HG03175 (cell line): ENCODE measurements around the gene HOXB9.

ENCODE experiments used
- ATAC-seq: cut with Tn5 transposase; IDR thresholded peaks from one replicate; pipeline ENCODE4 v1.9.1; 2021; ENCODE audit warnings: mild to moderate bottlenecking, moderate library complexity; ENCODE audit not compliant: unreplicated experiment

Gene HOXB9

GRCh38 chr17:48588528-48588927 is 37.6 kb downstream of the HOXB9 start:
- ATAC-seq = no peak

GRCh38 chr17:48588074-48588415 is 38.1 kb downstream of the HOXB9 start:
- no peak for ATAC-seq

- ATAC-seq = no peak
Observed at GRCh38 chr17:48587276-48588073, 38.7 kb downstream of the HOXB9 start.

- ATAC-seq = no peak
Observed at GRCh38 chr17:48586355-48587258, 39.6 kb downstream of the HOXB9 start.

GRCh38 chr17:48584223-48584741 is 41.9 kb downstream of the HOXB9 start:
- no peak for ATAC-seq

- ATAC-seq = no peak
Observed at GRCh38 chr17:48583708-48584222, 42.4 kb downstream of the HOXB9 start.

GRCh38 chr17:48582750-48583069 is 43.4 kb downstream of the HOXB9 start:
- no peak for ATAC-seq

- ATAC-seq = no peak
Observed at GRCh38 chr17:48579760-48580554, 46.2 kb downstream of the HOXB9 start.

- no peak for ATAC-seq
Observed at GRCh38 chr17:48579471-48579759, 46.7 kb downstream of the HOXB9 start.

GRCh38 chr17:48578616-48579470 is 47.3 kb downstream of the HOXB9 start:
- peak; percentile 21 for ATAC-seq

- peak; percentile 53 for ATAC-seq
Observed at GRCh38 chr17:48577946-48578615, 48.1 kb downstream of the HOXB9 start, which contains the start of gene HOXB4. Gene HOXB4, minus strand, starts transcription at chr17:48578350. Its CDS starts 31 bp downstream, at chr17:48578319.

- no peak for ATAC-seq
Observed at GRCh38 chr17:48577330-48577945, 48.7 kb downstream of the HOXB9 start.

GRCh38 chr17:48576479-48577309 is 49.5 kb downstream of the HOXB9 start:
- no peak for ATAC-seq

- ATAC-seq = no peak
Observed at GRCh38 chr17:48575673-48576478, 50.3 kb downstream of the HOXB9 start.

GRCh38 chr17:48575066-48575582 is 51.0 kb downstream of the HOXB9 start:
- no peak for ATAC-seq

GRCh38 chr17:48574505-48575065 is 51.6 kb downstream of the HOXB9 start:
- ATAC-seq = no peak
